Esophagus squamous epithelium (tissue), 5 donors: ENCODE measurements around the gene HDGFL2. TPM values are rescaled to one million over a fixed set of nuclear protein-coding genes. Genes with fewer than 3 reads are reported as not detected.

Source experiments
- DNase-seq: peaks from one replicate; lab custom pipeline; 2025; lab: John Stamatoyannopoulos, UW
- H3K27ac ChIP-seq, 4 donors: fragments of 200-600 bp; sonication (generic); one replicate each; pipeline ENCODE4 v1.5.1; 2016 to 2019; ENCODE audit warnings: mild to moderate bottlenecking in 1 of 4
- H3K27me3 ChIP-seq, 4 donors: fragments of 200-600 bp; sonication (generic); 1 replicate in 3 of 4; 2 replicates in 1 of 4; pipeline versions ENCODE4 v1.5.1 to v1.6.0; 2017 to 2021; ENCODE audit warnings: antibody characterized with exemption in 1 of 4
- H3K36me3 ChIP-seq, 3 donors: fragments of 200-600 bp; sonication (generic); one replicate each; pipeline ENCODE4 v1.5.1; 2016 to 2019
- H3K4me1 ChIP-seq, 3 donors: fragments of 200-600 bp; sonication (generic); one replicate each; pipeline ENCODE4 v1.5.1; 2017 to 2019
- H3K4me3 ChIP-seq, 4 donors: fragments of 200-600 bp; sonication (generic); 1 replicate in 3 of 4; 2 replicates in 1 of 4; pipeline ENCODE4 v1.5.1; 2016 to 2019; ENCODE audit warnings: mild to moderate bottlenecking in 2 of 4, moderate library complexity in 1 of 4
- H3K9me3 ChIP-seq, 3 donors: fragments of 200-600 bp; sonication (generic); one replicate each; pipeline ENCODE4 v1.5.1; 2016 to 2019
- CTCF ChIP-seq, 6 experiments: fragments of 450-650 bp in 4 of 6; fragments of 200-600 bp in 2 of 6; sonication (generic) in 2 of 6; IDR thresholded peaks; one replicate each; pipeline ENCODE4 v1.5.1; 2016 to 2019; ENCODE audit warnings: antibody characterized with exemption in 6 of 6, mild to moderate bottlenecking in 4 of 6, moderate library complexity in 4 of 6
- POLR2A ChIP-seq, 4 donors: fragments of 450-650 bp; IDR thresholded peaks; one replicate each; pipeline ENCODE4 v1.6.1; 2017; ENCODE audit warnings: antibody characterized with exemption in 4 of 4, mild to moderate bottlenecking in 4 of 4, moderate library complexity in 3 of 4
- WGBS, 2 donors: methylation state at CpG; one replicate each; pipeline ENCODE4 v1.1.5; 2018; 5-methylcytosine and 5-hydroxymethylcytosine counted together
- intact Hi-C: fragments of 100-400 bp; cut with DNase I; formaldehyde crosslinking; loops from one replicate; pipeline ENCODE4 v1.15.0; 2022
- total RNA-seq, 4 donors: library from RNA; depleted of rRNA; stranded (reverse); fragments of >200 nt; gene quantifications; one replicate each; pipeline ENCODE4 v1.1.0, GENCODE V29; 2016
- donor health status: DM: yes; HTN: yes; CAD: no.

HDGFL2 gene
- total RNA-seq, 4 donors from 2014 or later = 18.4 to 28.8 (median 20.5) TPM

DNA sequence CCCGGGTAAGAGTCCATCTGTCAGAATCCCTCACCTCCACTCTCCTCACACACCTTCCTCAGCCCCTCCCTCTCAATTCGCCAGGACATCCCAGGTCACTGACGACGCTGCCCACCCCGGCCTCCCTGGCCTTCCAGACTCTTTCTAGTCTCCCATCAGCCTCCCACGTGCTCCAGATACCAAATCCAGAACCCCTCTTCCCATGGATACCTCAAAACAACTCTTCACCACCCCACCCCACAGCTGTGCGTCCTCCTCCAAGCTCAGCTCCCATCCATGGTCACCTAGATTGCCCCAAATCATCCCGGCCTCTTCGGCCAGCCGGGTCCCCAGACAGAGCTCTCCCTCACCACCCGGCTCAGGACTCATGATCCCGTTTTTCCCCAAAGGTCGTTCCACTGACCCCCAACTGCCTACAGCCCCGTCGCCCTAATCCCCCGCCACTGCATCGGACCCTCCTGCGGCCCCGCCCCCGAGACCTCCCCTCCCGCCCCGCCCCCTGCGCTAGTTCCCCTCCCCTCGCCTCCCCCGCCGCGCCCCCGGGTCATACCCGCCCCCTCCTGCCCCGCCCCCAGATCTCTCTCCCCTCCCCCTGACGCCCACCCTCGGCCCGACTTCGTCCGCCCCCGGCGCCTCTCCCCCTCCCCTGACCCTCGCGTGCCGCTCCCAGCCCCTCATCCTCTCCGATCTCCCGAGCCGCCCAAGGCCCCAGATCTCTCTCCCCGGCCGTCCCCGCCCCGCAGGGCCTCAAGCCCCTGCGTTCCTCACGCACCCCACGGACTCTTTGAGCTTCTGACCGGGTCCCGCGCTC is 15.0 kb upstream of the HDGFL2 start:
- H3K9me3 ChIP-seq = no peaks in the 10 kb centered on the region
- peaks cover 28 to 43% (median 31%) of the 10 kb centered on the region in 3 donors for H3K4me1 ChIP-seq
- WGBS, 2 donors = 2% methylated on average over 22 to 23 of the region's 53 CpGs
- H3K27me3 ChIP-seq = no peaks in the 10 kb centered on the region
- no peak for DNase-seq
- intact Hi-C loops = no loop called here
- H3K4me3 ChIP-seq = peak overlapping the region; percentile 74 to 81 (median 79)
- TF ChIP-seq CTCF (IDR thresholded peaks at IDR 0.05) (no peak), POLR2A (IDR thresholded peaks at IDR 0.05) (no peak)
- peaks cover 15 to 28% (median 19%) of the 10 kb centered on the region in 3 donors for H3K36me3 ChIP-seq
- H3K27ac ChIP-seq = peak overlapping the region; percentile 91 to 97 (median 94)

- peaks cover 28 to 43% (median 31%) of the 10 kb centered on the region in 3 donors for H3K4me1 ChIP-seq
- peak; percentile 90 for DNase-seq
- TF ChIP-seq POLR2A (IDR thresholded peaks at IDR 0.05) (no peak), CTCF (IDR thresholded peaks at IDR 0.05) (peak in 4 of 6 experiments; percentile 15 to 34 (median 29))
- H3K9me3 ChIP-seq = no peaks in the 10 kb centered on the region
- WGBS, 2 donors = 15% methylated on average over 34 to 36 of the region's 52 CpGs
- H3K36me3 ChIP-seq = peaks cover 8 to 21% (median 11%) of the 10 kb centered on the region in 3 donors
- H3K27me3 ChIP-seq = no peaks in the 10 kb centered on the region
- peak within 1 kb of the TSS; percentile 74 to 81 (median 79) for H3K4me3 ChIP-seq
- H3K27ac ChIP-seq = peak within 1 kb of the TSS; percentile 91 to 97 (median 94)
- intact Hi-C loops = no loop called here
Observed at GRCh38 chr19:4457654-4458395, 14.3 kb upstream of the HDGFL2 start, which contains the start of gene UBXN6. UBXN6 (minus strand) TSS chr19:4457794; CDS start chr19:4457697, 97 bp downstream.

- no peaks in the 10 kb centered on the region for H3K4me1 ChIP-seq
- intact Hi-C loops = no loop called here
- no peak for DNase-seq
- H3K9me3 ChIP-seq = no peaks in the 10 kb centered on the region
- H3K36me3 ChIP-seq = no peaks in the 10 kb centered on the region
- no peak for TF ChIP-seq CTCF (IDR thresholded peaks at IDR 0.05)
- TF ChIP-seq POLR2A (IDR thresholded peaks at IDR 0.05) = no peak
- no peak overlapping the region for H3K27ac ChIP-seq
- H3K27me3 ChIP-seq = no peaks in the 10 kb centered on the region
- 71 to 84% methylated on average over 7 to 8 of the region's 8 CpGs for WGBS, 2 donors
- no peak overlapping the region for H3K4me3 ChIP-seq
Observed at GRCh38 chr19:4464815-4465581, 7.1 kb upstream of the HDGFL2 start.

- no peaks in the 10 kb centered on the region for H3K36me3 ChIP-seq
- intact Hi-C loops = no loop called here
- no peak for DNase-seq
- H3K27ac ChIP-seq = no peak overlapping the region
- no peak overlapping the region for H3K4me3 ChIP-seq
- no peak for TF ChIP-seq POLR2A (IDR thresholded peaks at IDR 0.05)
- TF ChIP-seq CTCF (IDR thresholded peaks at IDR 0.05) = no peak
- peaks cover 6 to 12% (median 6%) of the 10 kb centered on the region in 3 donors for H3K4me1 ChIP-seq
- H3K9me3 ChIP-seq = no peaks in the 10 kb centered on the region
- H3K27me3 ChIP-seq = no peaks in the 10 kb centered on the region
- 62 to 85% methylated on average over 1 to 2 of the region's 3 CpGs for WGBS, 2 donors
Observed at GRCh38 chr19:4467835-4468234, 4.3 kb upstream of the HDGFL2 start.
